Sigmoid colon (tissue), 4 donors: ENCODE measurements around the gene NLGN4Y.

Source experiments
- CTCF ChIP-seq, 4 experiments: fragments of 450-650 bp in 3 of 4; fragments of 200-600 bp in 1 of 4; IDR thresholded peaks; one replicate each; pipeline ENCODE4 v1.5.1; 2016 to 2019; ENCODE audit warnings: antibody characterized with exemption in 4 of 4, mild to moderate bottlenecking in 3 of 4, moderate library complexity in 2 of 4
- EP300 ChIP-seq, 4 donors: sonication (generic); formaldehyde crosslinking; IDR thresholded peaks; one replicate each; pipeline ENCODE4 v1.6.1; 2017; ENCODE audit warnings: antibody characterized with exemption in 4 of 4
- POLR2A ChIP-seq, 2 donors: fragments of 450-650 bp; IDR thresholded peaks; one replicate each; pipeline ENCODE4 v1.6.1; 2016; ENCODE audit warnings: antibody characterized with exemption in 2 of 2, mild to moderate bottlenecking in 2 of 2, moderate library complexity in 2 of 2
- POLR2AphosphoS5 ChIP-seq, 4 donors: sonication (generic); formaldehyde crosslinking; IDR thresholded peaks; one replicate each; pipeline ENCODE4 v1.6.1; 2017; ENCODE audit warnings: antibody characterized with exemption in 4 of 4

DNA sequence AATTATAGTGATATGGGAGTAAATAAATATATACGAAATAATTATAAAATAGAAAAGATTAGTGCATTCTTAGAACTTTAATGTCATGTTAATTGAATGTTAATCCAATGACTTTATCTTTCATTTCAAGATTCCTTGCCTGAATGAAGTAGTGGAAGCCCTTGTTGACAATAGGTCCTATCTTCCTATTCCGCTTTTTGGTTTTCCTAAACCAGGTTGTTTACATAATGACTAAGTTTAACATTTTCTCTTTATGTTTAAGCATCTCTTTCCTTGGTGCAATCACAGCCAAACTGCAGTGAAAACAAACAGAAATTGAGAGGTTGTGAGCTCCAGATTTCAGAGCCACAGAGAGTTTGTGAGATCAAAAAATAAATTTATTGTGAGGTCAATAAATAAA lies 109.4 kb downstream of the NLGN4Y start:
- no peak for TF ChIP-seq CTCF (IDR thresholded peaks at IDR 0.05)
- no peak for TF ChIP-seq EP300 (IDR thresholded peaks at IDR 0.05)
- no peak for TF ChIP-seq POLR2A (IDR thresholded peaks at IDR 0.05)
- no peak for TF ChIP-seq POLR2AphosphoS5 (IDR thresholded peaks at IDR 0.05)
